C4-2B (cell line): ENCODE results near the gene C16orf95.

ENCODE experiments used
- H3K27ac ChIP-seq: fragments of 450-650 bp; 2 replicates; pipeline ENCODE4 v1.5.1; 2017
- CTCF ChIP-seq: fragments of 450-650 bp; conservative IDR thresholded peaks from 2 replicates; pipeline ENCODE4 v1.5.1; 2017; ENCODE audit warnings: mild to moderate bottlenecking
- ZFX ChIP-seq: fragments of 450-650 bp; IDR thresholded peaks from 2 replicates; pipeline ENCODE4 v1.6.1; 2017

The C16orf95 gene

GRCh38 chr16:87339086-87339723 is 22.0 kb upstream of the C16orf95 start:
- no peak overlapping the region for H3K27ac ChIP-seq
- TF ChIP-seq CTCF (no peak), ZFX (no peak)

GRCh38 chr16:87338155-87338765 is 21.1 kb upstream of the C16orf95 start:
- TF ChIP-seq CTCF, result no peak
- no peak for TF ChIP-seq ZFX
- H3K27ac ChIP-seq, result no peak overlapping the region

DNA sequence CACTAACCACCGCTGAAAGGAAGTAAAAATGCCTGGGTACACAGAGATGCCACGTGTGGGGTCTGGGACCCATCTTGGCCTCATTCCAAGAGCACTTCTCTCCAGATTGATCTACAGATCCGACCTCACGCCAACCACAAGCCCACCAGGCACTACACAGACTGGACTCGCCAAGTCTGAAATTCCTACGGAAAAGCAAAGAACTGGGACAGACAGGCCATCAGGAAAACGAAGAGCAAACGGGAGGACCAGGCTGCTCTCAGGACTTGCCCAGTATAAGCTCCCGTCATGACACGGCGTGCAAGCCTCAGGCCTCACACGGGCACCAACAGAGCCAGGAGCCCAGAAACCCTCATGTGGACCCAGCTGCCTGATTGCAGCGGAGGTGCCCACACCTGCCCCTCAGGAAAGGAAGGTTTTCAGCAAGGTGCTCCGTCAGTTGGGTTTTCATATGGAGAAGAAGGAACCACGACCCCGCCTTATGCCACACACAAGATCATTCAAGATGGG is 20.1 kb upstream of the C16orf95 start:
- TF ChIP-seq ZFX (no peak), CTCF (no peak)
- no peak overlapping the region for H3K27ac ChIP-seq

DNA sequence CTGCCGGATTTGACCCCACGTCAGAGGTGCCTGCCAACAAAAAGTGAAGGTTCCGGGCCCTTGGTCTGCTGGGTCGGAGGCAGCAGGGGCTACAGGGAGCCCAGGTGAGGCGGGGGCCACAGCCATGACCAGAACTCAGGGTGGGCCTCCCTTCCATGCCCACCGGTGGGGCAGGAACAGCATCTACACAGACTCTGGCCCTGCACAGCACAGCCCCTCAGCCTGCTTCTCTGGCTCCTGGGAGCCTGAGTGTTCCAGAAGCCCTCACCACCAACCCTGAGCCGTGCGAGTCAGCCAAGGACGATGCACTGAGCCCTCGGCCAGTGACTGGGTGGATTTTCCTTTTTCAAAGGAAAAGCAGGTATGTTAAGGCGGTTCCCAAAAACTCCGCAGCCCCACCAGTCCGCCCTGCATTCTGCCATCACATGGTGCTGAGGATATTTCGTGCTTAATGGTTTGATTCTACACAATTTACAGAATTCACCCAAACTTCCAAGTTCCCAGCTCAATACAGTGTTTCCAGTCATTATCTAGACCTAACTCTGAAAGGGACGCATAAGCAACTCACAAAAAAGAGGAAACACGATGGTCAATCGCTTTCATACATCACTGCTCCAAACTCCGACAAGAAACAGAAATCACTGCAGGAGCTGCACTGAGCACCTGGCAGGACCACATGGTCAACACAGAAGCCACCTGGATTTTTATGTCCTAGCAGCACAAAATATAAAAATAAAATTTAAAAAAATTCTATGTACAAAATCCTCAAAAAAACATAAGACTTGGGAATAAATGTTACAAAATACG is 19.4 kb upstream of the C16orf95 start:
- TF ChIP-seq ZFX (no peak), CTCF (no peak)
- no peak overlapping the region for H3K27ac ChIP-seq

- H3K27ac ChIP-seq, result no peak overlapping the region
- TF ChIP-seq ZFX, result no peak
- no peak for TF ChIP-seq CTCF
Measured at GRCh38 chr16:87335625-87336433, 18.6 kb upstream of the C16orf95 start.

DNA sequence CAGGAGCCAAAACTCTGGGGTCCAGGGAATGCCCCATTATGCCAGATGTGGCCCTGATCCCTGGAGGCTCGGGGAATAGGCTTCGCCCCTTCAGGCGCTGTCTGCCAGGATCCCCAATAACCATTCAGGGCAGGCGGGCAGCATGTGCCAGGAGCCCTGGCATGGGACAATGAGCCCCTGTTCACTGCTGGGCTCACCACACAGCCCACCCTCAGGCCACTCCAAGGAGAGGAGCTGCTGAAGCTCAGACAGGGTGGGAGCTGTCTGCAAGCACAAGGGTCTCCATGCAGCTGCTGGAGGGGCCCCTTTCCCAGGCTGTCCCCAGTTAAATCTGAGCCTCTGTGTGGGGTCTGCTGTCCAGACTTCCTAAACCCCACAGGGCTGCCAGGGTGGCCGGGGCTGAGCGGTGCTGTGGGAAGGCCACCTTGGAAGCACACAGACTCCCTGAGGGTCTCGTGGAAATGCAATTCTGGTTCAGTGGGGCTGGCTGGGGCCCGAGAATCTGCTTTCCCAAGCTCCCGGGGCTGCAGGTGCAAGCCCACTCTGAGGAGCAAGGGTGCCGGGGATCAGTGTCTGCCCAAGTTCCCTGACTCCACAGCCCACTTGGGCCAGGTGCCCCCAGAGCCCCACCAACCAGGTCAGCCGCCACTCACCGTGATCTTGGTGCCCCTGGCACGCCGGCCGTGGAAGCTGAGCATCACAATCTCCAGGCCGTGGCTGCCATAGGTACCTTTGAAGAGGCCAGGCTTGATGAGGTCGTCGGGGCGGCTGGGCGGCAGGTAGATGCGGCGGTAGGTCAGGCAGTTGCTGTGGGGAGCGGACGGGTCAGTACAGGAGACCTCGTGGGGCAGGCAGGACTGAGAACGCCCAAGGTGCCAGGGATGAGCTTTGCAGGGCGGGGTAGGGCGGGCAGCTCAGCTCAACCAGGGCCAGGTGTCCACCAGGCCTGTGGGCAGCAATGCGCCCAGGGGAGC is 17.7 kb upstream of the C16orf95 start:
- H3K27ac ChIP-seq, result no peak overlapping the region
- TF ChIP-seq ZFX, result no peak
- no peak for TF ChIP-seq CTCF
